ENCODE measurements around the gene DHPS.

DHPS gene

DNA sequence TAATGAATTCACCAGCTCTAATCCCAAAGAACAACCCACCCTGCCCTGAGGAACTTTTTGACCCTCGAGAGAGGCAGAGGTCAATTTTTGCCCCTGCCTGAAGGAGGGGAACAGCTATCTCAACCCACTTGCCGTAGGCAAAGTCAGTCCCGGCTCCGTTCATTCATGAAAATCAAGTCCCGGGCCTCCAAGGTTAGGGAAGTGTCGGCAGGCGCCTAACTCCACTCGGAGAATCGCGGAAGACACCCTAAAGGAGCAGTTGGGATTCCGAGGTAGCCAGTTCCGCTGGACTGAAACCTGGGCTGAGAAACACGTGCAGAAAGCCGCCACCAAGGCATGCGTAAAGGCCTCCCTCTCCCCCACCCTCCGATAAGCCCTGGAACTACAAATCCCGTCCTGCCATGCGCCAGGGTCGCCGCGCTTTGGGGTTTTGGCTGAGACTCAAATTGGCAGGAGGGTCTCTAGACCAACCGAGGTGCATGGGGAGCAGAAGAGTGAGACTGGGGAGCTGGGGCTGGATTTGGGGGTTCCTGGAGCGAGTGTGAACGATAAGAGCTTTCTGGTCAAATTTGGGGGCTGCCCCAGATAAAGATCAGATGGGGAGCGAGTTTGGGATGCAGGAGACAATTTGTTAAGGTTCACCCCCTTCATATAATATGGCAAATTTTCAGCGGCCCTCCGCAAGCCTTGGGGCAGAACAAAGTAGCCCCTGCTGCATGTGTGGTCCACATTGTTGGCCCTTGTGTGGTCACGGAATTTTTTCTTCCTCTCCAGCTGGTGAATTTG, 42.2 kb upstream of the DHPS start, which contains the start of gene TNPO2:
TSS of gene TNPO2 (minus strand) at position 292 of the 786 bp plus-strand sequence. CDS start 2,955 bp downstream, outside the sequence.
- ChIA-PET POLR2A (interaction anchor here (1.3 to 2.4 kb wide), 3 partner anchors 10 to 66 kb away, joined by 3 to 16 read pairs (median 4); partner anchors contain the start of genes GET3 and TRIR), CTCF (interaction anchor here (2.1 to 43.3 kb wide), 3 partner anchors 10 to 37 kb away, joined by 6 to 776 read pairs (median 26); partner anchors contain the start of genes BEST2, HOOK2 and TRIR)
- WGBS (ENCODE audit: insufficient coverage): 1% methylated on average over 22 of the region's 28 CpGs

DNA sequence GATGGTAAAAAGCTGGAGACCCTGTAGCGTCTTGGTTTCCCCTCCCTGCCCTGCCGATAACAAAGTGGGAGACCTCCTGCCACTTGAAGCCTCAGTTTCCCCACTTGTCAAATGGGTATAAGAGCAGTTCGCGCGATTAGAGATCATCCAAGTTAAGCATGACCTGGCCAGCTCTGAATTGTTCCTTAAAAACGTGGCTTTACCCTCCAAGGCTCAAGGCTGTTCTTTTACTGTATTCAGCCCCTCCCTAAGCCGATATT, 41.6 kb upstream of the DHPS start:
- POLR2A ChIA-PET: interaction anchor here (1.3 to 2.4 kb wide), 4 partner anchors 9 to 67 kb away, joined by 3 to 16 read pairs (median 4); partner anchors contain the start of genes GET3 and TRIR
- CTCF ChIA-PET: interaction anchor here (2.1 to 43.3 kb wide), 4 partner anchors 11 to 73 kb away, joined by 6 to 776 read pairs (median 17); partner anchors contain the start of genes BEST2, HOOK2 and TRIR
- no peaks in the 10 kb centered on the region for H3K9me3 ChIP-seq (ENCODE audit: control extremely low read depth in 1 of 5, control insufficient read depth in 4 of 5, insufficient read depth in 2 of 5, low read depth in 1 of 5, low read length in 4 of 5)
- DNase-seq: no peak
- WGBS (ENCODE audit: insufficient coverage): 0% methylated on average over 7 of the region's 7 CpGs
- H3K4me3 ChIP-seq (ENCODE audit: control insufficient read depth in 1 of 7, extremely low read depth in 1 of 7, insufficient read depth in 4 of 7, low read depth in 2 of 7, low read length in 6 of 7): peak overlapping the region; percentile 53 to 95 (median 78)
- H3K27me3 ChIP-seq (replicated peaks in 2 of 5; ENCODE audit: control insufficient read depth in 4 of 5, insufficient read depth in 5 of 5, low read length in 4 of 5): no peaks in the 10 kb centered on the region
- peaks cover 6 to 31% (median 16%) of the 10 kb centered on the region in 4 experiments for H3K36me3 ChIP-seq (ENCODE audit: control insufficient read depth in 4 of 4, insufficient read depth in 4 of 4, low read length in 3 of 4)
- peak overlapping the region in 1 of 2 experiments; percentile 92 for H3K27ac ChIP-seq (ENCODE audit: insufficient read depth in 1 of 2, low read depth in 1 of 2, low read length in 2 of 2, poor library complexity in 1 of 2, severe bottlenecking in 2 of 2)
- H3K4me1 ChIP-seq (ENCODE audit: control extremely low read depth in 1 of 4, control insufficient read depth in 4 of 4, insufficient read depth in 4 of 4, low read length in 3 of 4): peaks cover 12 to 35% (median 33%) of the 10 kb centered on the region in 4 experiments

More for the DNA sequence above, 42.2 kb upstream of the DHPS start, which contains the start of gene TNPO2:
- DNase-seq: peak; percentile 69 to 83 (median 80)
- no peaks in the 10 kb centered on the region for H3K27me3 ChIP-seq (replicated peaks in 2 of 5; ENCODE audit: control insufficient read depth in 4 of 5, insufficient read depth in 5 of 5, low read length in 4 of 5)
- H3K4me1 ChIP-seq (ENCODE audit: control extremely low read depth in 1 of 4, control insufficient read depth in 4 of 4, insufficient read depth in 4 of 4, low read length in 3 of 4): peaks cover 12 to 35% (median 33%) of the 10 kb centered on the region in 4 experiments
- peak within 1 kb of the TSS in 1 of 2 experiments; percentile 92 for H3K27ac ChIP-seq (ENCODE audit: insufficient read depth in 1 of 2, low read depth in 1 of 2, low read length in 2 of 2, poor library complexity in 1 of 2, severe bottlenecking in 2 of 2)
- H3K36me3 ChIP-seq (ENCODE audit: control insufficient read depth in 4 of 4, insufficient read depth in 4 of 4, low read length in 3 of 4): peaks cover 3 to 31% (median 15%) of the 10 kb centered on the region in 4 experiments
- H3K4me3 ChIP-seq (ENCODE audit: control insufficient read depth in 1 of 7, extremely low read depth in 1 of 7, insufficient read depth in 4 of 7, low read depth in 2 of 7, low read length in 6 of 7): peak within 1 kb of the TSS; percentile 67 to 95 (median 78)
- no peaks in the 10 kb centered on the region for H3K9me3 ChIP-seq (ENCODE audit: control extremely low read depth in 1 of 5, control insufficient read depth in 4 of 5, insufficient read depth in 2 of 5, low read depth in 1 of 5, low read length in 4 of 5)

DNA sequence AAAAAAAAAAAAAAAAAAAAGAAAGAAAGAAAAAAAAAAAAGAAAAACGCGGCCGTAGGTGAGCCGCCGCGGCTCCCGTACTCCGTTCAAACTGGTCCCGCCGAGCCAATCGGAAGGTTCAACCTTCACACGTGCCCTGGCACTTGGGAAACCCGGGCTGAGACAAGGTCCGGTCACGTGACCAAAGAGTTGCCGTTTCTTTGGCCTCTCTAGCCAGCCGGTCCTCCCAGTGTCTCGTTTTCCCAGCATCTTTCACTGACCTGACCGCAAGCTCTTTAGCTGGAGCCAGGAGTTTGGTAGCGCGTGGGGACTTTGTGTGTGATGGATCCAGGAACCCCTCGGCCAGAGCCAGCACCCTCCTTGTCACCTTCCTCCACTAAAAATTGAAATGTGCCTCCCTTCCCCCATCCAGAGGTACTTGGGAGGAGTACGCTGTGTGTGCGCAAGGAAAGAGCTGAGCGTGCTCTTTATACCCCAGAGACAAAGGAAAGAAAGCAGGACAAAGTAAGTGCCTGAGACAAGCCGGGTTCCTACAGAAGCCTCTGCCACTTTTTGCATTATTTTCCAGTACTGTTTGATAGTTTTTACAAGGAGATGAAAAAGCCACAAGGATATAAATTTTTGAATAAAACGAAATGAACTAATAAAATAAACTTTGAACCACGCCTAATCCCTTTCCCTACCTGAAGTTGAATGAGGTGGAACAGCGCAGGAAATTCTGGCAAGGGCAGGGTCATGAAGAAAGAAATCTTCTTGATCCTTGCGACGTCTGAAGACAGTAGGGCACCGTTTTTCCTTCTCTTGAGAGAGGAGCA, 41.1 kb upstream of the DHPS start:
- WGBS (ENCODE audit: insufficient coverage): under 1% methylated on average over 21 of the region's 32 CpGs
- DNase-seq: peak; percentile 99
- no peaks in the 10 kb centered on the region for H3K27me3 ChIP-seq (replicated peaks in 2 of 5; ENCODE audit: control insufficient read depth in 4 of 5, insufficient read depth in 5 of 5, low read length in 4 of 5)
- H3K9me3 ChIP-seq (ENCODE audit: control extremely low read depth in 1 of 5, control insufficient read depth in 4 of 5, insufficient read depth in 2 of 5, low read depth in 1 of 5, low read length in 4 of 5): no peaks in the 10 kb centered on the region
- ChIA-PET POLR2A (interaction anchor here (1.0 to 2.4 kb wide), 7 partner anchors 9 to 70 kb away, joined by 3 to 16 read pairs (median 4); partner anchors contain the start of genes FBXW9, GET3 and TRIR), CTCF (interaction anchor here (1.3 to 43.3 kb wide), 7 partner anchors 9 to 125 kb away, joined by 3 to 776 read pairs (median 8); partner anchors contain the start of genes BEST2, HOOK2 and TRIR)
- peak overlapping the region; percentile 67 to 95 (median 78) for H3K4me3 ChIP-seq (ENCODE audit: control insufficient read depth in 1 of 7, extremely low read depth in 1 of 7, insufficient read depth in 4 of 7, low read depth in 2 of 7, low read length in 6 of 7)
- peaks cover 6 to 26% (median 14%) of the 10 kb centered on the region in 4 experiments for H3K36me3 ChIP-seq (ENCODE audit: control insufficient read depth in 4 of 4, insufficient read depth in 4 of 4, low read length in 3 of 4)
- peak overlapping the region; percentile 81 to 92 for H3K27ac ChIP-seq (ENCODE audit: insufficient read depth in 1 of 2, low read depth in 1 of 2, low read length in 2 of 2, poor library complexity in 1 of 2, severe bottlenecking in 2 of 2)
- peaks cover 12 to 35% (median 33%) of the 10 kb centered on the region in 4 experiments for H3K4me1 ChIP-seq (ENCODE audit: control extremely low read depth in 1 of 4, control insufficient read depth in 4 of 4, insufficient read depth in 4 of 4, low read length in 3 of 4)

DNA sequence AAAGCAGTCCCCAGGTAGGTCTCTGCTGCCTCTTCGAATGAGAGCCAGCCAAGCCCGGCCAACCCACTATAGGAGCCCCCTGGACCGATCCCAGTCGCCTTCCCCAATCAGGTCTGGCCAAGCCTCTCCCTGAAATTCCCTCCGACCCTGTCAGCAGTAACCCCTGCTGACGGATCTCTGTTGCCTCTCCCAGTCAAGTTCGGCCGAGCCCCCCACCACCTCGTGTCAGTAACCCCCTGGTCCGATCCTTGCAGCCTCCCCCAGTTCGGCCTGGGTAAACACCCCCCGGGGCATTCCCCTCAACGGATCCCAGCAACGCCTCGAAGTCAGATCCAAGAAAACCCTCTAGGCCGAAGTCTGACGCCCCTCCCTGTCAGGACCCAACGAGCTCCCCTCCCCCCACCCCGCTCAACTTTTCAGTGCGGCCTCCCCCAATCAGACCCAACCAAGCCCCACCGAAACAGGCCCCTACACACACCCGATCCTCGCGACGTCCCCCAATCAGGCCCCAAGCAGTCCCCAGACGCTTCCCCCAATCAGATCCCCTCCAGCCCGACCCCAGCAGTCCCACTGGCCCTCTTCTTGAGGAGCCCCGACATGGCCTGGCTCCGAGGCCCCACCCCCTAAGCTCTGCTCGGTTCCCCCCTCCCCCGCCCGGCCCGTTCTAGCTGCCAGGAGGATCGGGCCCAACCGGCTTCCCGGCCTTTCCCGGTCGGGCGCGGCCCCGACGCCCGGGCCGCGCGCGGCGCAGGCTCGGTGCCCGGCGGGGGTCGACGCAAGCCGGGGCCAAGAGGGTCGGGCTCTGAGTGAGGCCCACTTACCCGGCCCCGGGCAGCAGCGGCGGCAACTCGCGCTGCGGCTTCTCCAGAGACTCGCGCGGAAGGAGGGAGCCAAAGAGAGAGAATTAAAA, 40.2 kb upstream of the DHPS start:
- POLR2A ChIA-PET: interaction anchor here (1.0 to 2.4 kb wide), 6 partner anchors 10 to 71 kb away, joined by 3 to 16 read pairs (median 6); partner anchors contain the start of genes FBXW9, GET3 and TRIR
- WGBS (ENCODE audit: insufficient coverage): 0% methylated on average over 15 of the region's 65 CpGs

DNA sequence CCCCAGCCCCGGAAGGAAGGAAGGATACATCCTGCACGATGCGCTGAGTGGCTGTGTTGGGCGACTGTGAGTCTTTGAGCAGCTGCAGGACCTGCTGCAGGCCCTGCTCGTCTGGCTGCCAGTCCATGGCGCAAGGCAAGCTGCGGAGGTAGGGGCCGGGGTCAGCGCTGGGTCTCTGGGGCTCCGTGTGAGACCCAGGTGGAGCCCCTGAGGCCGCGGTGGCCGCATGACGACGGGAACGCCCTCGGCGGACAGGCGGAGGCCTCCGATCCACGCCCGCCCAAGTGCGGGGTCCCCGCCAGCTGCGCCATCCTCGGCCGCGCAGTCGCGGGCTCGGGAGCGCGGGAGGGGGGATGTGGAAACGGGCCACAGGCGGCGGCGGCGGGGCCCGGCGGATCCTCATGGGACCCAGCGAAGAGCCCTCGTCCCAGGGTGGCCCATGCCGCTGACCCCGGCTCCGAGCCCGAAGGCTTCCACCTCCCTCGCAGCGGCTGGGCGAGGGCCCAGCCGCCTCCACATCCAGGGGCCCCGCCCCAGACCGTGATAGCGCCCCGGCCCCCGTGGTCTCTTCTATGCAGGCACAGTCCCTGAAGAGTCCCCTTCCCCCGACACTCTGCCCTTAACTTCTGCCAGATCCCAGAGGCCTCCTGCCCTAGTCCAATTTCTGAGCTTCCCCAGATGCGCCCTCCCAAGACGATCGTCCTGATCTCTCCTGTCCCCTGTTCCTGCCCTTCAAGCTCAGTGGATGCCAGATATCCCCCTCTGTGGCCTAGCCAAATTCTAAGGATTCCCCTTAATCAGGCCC, 39.4 kb upstream of the DHPS start:
- CTCF ChIA-PET: interaction anchor here (0.6 to 43.3 kb wide), 10 partner anchors 11 to 1244 kb away, joined by 3 to 776 read pairs (median 4); partner anchors contain the start of genes BEST2 and HOOK2
- Histone ChIP-seq H3K4me3 (ENCODE audit: control insufficient read depth in 1 of 7, extremely low read depth in 1 of 7, insufficient read depth in 4 of 7, low read depth in 2 of 7, low read length in 6 of 7) (peak overlapping the region; percentile 67 to 95 (median 76)), H3K27me3 (replicated peaks in 2 of 5; ENCODE audit: control insufficient read depth in 4 of 5, insufficient read depth in 5 of 5, low read length in 4 of 5) (no peaks in the 10 kb centered on the region), H3K4me1 (ENCODE audit: control extremely low read depth in 1 of 4, control insufficient read depth in 4 of 4, insufficient read depth in 4 of 4, low read length in 3 of 4) (peaks cover 12 to 35% (median 33%) of the 10 kb centered on the region in 4 experiments), H3K9me3 (ENCODE audit: control extremely low read depth in 1 of 5, control insufficient read depth in 4 of 5, insufficient read depth in 2 of 5, low read depth in 1 of 5, low read length in 4 of 5) (no peaks in the 10 kb centered on the region), H3K27ac (ENCODE audit: insufficient read depth in 1 of 2, low read depth in 1 of 2, low read length in 2 of 2, poor library complexity in 1 of 2, severe bottlenecking in 2 of 2) (peak overlapping the region; percentile 81 to 92), H3K36me3 (ENCODE audit: control insufficient read depth in 4 of 4, insufficient read depth in 4 of 4, low read length in 3 of 4) (peaks cover 9 to 27% (median 20%) of the 10 kb centered on the region in 4 experiments)
- WGBS (ENCODE audit: insufficient coverage): 14% methylated on average over 54 of the region's 59 CpGs
- POLR2A ChIA-PET: interaction anchor here (1.1 to 2.1 kb wide), 2 partner anchors 16 to 72 kb away, joined by 3 to 7 read pairs; partner anchors contain the start of gene GET3
- peak in 1 of 3 donors; percentile 30 for DNase-seq

More for the DNA sequence above, 40.2 kb upstream of the DHPS start:
- H3K36me3 ChIP-seq (ENCODE audit: control insufficient read depth in 4 of 4, insufficient read depth in 4 of 4, low read length in 3 of 4): peaks cover 6 to 24% (median 14%) of the 10 kb centered on the region in 4 experiments
- peak; percentile 81 to 95 (median 92) for DNase-seq
- peak overlapping the region; percentile 81 to 92 for H3K27ac ChIP-seq (ENCODE audit: insufficient read depth in 1 of 2, low read depth in 1 of 2, low read length in 2 of 2, poor library complexity in 1 of 2, severe bottlenecking in 2 of 2)
- no peaks in the 10 kb centered on the region for H3K27me3 ChIP-seq (replicated peaks in 2 of 5; ENCODE audit: control insufficient read depth in 4 of 5, insufficient read depth in 5 of 5, low read length in 4 of 5)
- H3K4me3 ChIP-seq (ENCODE audit: control insufficient read depth in 1 of 7, extremely low read depth in 1 of 7, insufficient read depth in 4 of 7, low read depth in 2 of 7, low read length in 6 of 7): peak overlapping the region; percentile 67 to 95 (median 76)
- no peaks in the 10 kb centered on the region for H3K9me3 ChIP-seq (ENCODE audit: control extremely low read depth in 1 of 5, control insufficient read depth in 4 of 5, insufficient read depth in 2 of 5, low read depth in 1 of 5, low read length in 4 of 5)
- CTCF ChIA-PET: interaction anchor here (1.1 to 43.3 kb wide), 9 partner anchors 10 to 125 kb away, joined by 3 to 776 read pairs (median 6); partner anchors contain the start of genes BEST2 and HOOK2
- peaks cover 12 to 35% (median 33%) of the 10 kb centered on the region in 4 experiments for H3K4me1 ChIP-seq (ENCODE audit: control extremely low read depth in 1 of 4, control insufficient read depth in 4 of 4, insufficient read depth in 4 of 4, low read length in 3 of 4)

All from common myeloid progenitor, CD34-positive (primary cell).